Measurements from ENCODE around the gene SH3GLB1. TPM values are rescaled to one million over a fixed set of nuclear protein-coding genes. Genes with fewer than 3 reads are reported as not detected.

SH3GLB1 gene
- total RNA-seq, 1 experiment from 2014 or later, result 48.7 TPM

- Mint-ChIP-seq H3K9me3 (ENCODE audit: unreplicated experiment) (no peaks in the 10 kb centered on the region), H3K27me3 (ENCODE audit: insufficient read depth, unreplicated experiment) (no peaks in the 10 kb centered on the region), H3K4me3 (ENCODE audit: unreplicated experiment) (no peak overlapping the region), H3K36me3 (ENCODE audit: insufficient read depth, unreplicated experiment) (no peaks in the 10 kb centered on the region), H3K27ac (ENCODE audit: unreplicated experiment) (no peak overlapping the region), H3K4me1 (ENCODE audit: low read depth, unreplicated experiment) (peaks cover 6% of the 10 kb centered on the region)
- DNase-seq, result no peak
- ChIA-PET POLR2A (no interaction called here), CTCF (no interaction called here)
- no peaks in the 10 kb centered on the region for H3K36me3 ChIP-seq (ENCODE audit: control insufficient read depth, insufficient read depth, low read length)
- no peak overlapping the region for H3K4me3 ChIP-seq (ENCODE audit: low read depth, low read length)
- intact Hi-C loops (cut with micrococcal nuclease; ENCODE audit: unreplicated experiment), result loop anchor here (10.0 kb wide), 1 partner anchor 303 kb away; no protein-coding TSS in a partner anchor
- no peak for TF ChIP-seq CTCF (IDR thresholded peaks at IDR 0.05; ENCODE audit: insufficient read depth in 1 of 2, low read depth in 1 of 2, low read length in 1 of 2, severe bottlenecking in 1 of 2, unreplicated experiment in 1 of 2)
- no peaks in the 10 kb centered on the region for H3K9me3 ChIP-seq
- no peaks in the 10 kb centered on the region for H3K4me1 ChIP-seq
- H3K27me3 ChIP-seq (replicated peaks; ENCODE audit: control insufficient read depth, insufficient read depth, low read length), result no peaks in the 10 kb centered on the region
- no TSS peak for BruUV-seq (replicated peaks)
These were observed 16.8 kb upstream of the SH3GLB1 start for GRCh38 chr1:86687595-86687994.

- Histone ChIP-seq H3K27me3 (replicated peaks; ENCODE audit: control insufficient read depth, insufficient read depth, low read length) (no peaks in the 10 kb centered on the region), H3K4me1 (peaks cover 15% of the 10 kb centered on the region), H3K36me3 (ENCODE audit: control insufficient read depth, insufficient read depth, low read length) (no peaks in the 10 kb centered on the region), H3K4me3 (ENCODE audit: low read depth, low read length) (no peak overlapping the region), H3K9me3 (no peaks in the 10 kb centered on the region)
- Mint-ChIP-seq H3K36me3 (ENCODE audit: insufficient read depth, unreplicated experiment) (no peaks in the 10 kb centered on the region), H3K27ac (ENCODE audit: unreplicated experiment) (no peak overlapping the region), H3K9me3 (ENCODE audit: unreplicated experiment) (no peaks in the 10 kb centered on the region), H3K4me1 (ENCODE audit: low read depth, unreplicated experiment) (peaks cover 15% of the 10 kb centered on the region), H3K27me3 (ENCODE audit: insufficient read depth, unreplicated experiment) (no peaks in the 10 kb centered on the region), H3K4me3 (ENCODE audit: unreplicated experiment) (no peak overlapping the region)
- no peak for TF ChIP-seq CTCF (IDR thresholded peaks at IDR 0.05; ENCODE audit: insufficient read depth in 1 of 2, low read depth in 1 of 2, low read length in 1 of 2, severe bottlenecking in 1 of 2, unreplicated experiment in 1 of 2)
- ChIA-PET CTCF (no interaction called here), POLR2A (no interaction called here)
- BruUV-seq (replicated peaks), result no TSS peak
- intact Hi-C loops (cut with micrococcal nuclease; ENCODE audit: unreplicated experiment), result no loop called here
- no peak for DNase-seq
These were observed 11.7 kb upstream of the SH3GLB1 start for GRCh38 chr1:86692641-86693040.

GRCh38 chr1:86695400-86695799 is 9.0 kb upstream of the SH3GLB1 start:
- Histone ChIP-seq H3K9me3 (no peaks in the 10 kb centered on the region), H3K36me3 (ENCODE audit: control insufficient read depth, insufficient read depth, low read length) (no peaks in the 10 kb centered on the region), H3K27me3 (replicated peaks; ENCODE audit: control insufficient read depth, insufficient read depth, low read length) (no peaks in the 10 kb centered on the region), H3K4me3 (ENCODE audit: low read depth, low read length) (no peak overlapping the region), H3K4me1 (peaks cover 15% of the 10 kb centered on the region)
- intact Hi-C loops (cut with micrococcal nuclease; ENCODE audit: unreplicated experiment), result no loop called here
- ChIA-PET POLR2A (no interaction called here), CTCF (interaction anchor here (2.2 kb wide), 1 partner anchor 9 kb away, joined by 10 read pairs; the partner anchor contains the start of gene SH3GLB1)
- H3K9me3 Mint-ChIP-seq (ENCODE audit: unreplicated experiment), result no peaks in the 10 kb centered on the region
- no peak overlapping the region for H3K27ac Mint-ChIP-seq (ENCODE audit: unreplicated experiment)
- H3K4me3 Mint-ChIP-seq (ENCODE audit: unreplicated experiment), result no peak overlapping the region
- no peaks in the 10 kb centered on the region for H3K27me3 Mint-ChIP-seq (ENCODE audit: insufficient read depth, unreplicated experiment)
- H3K4me1 Mint-ChIP-seq (ENCODE audit: low read depth, unreplicated experiment), result peaks cover 15% of the 10 kb centered on the region
- no peaks in the 10 kb centered on the region for H3K36me3 Mint-ChIP-seq (ENCODE audit: insufficient read depth, unreplicated experiment)
- no TSS peak for BruUV-seq (replicated peaks)
- TF ChIP-seq CTCF (IDR thresholded peaks at IDR 0.05; ENCODE audit: insufficient read depth in 1 of 2, low read depth in 1 of 2, low read length in 1 of 2, severe bottlenecking in 1 of 2, unreplicated experiment in 1 of 2), result no peak
- DNase-seq, result no peak

Data from Caco-2 (cell line).